Skeletal muscle tissue (tissue), 4 donors: ENCODE results near the gene MYO1E. TPM values are rescaled to one million over a fixed set of nuclear protein-coding genes. Genes with fewer than 3 reads are reported as not detected.

Experiments used
- H3K27ac ChIP-seq: one replicate; pipeline ENCODE4 v1.7.0; 2013; ENCODE audit warnings: mild to moderate bottlenecking, low read depth, low read length, inconsistent platforms
- H3K27me3 ChIP-seq, 3 donors: one replicate each; pipeline ENCODE4 v1.7.0; 2013; ENCODE audit warnings: low read length in 3 of 3; ENCODE audit not compliant: control insufficient read depth in 3 of 3, insufficient read depth in 3 of 3
- H3K36me3 ChIP-seq, 3 donors: one replicate each; pipeline ENCODE4 v1.7.0; 2013; ENCODE audit warnings: low read length in 3 of 3; ENCODE audit not compliant: control insufficient read depth in 3 of 3, insufficient read depth in 3 of 3
- H3K4me1 ChIP-seq, 3 donors: one replicate each; pipeline ENCODE4 v1.7.0; 2013; ENCODE audit warnings: low read length in 3 of 3, mild to moderate bottlenecking in 3 of 3; ENCODE audit not compliant: control insufficient read depth in 3 of 3, insufficient read depth in 3 of 3
- H3K4me3 ChIP-seq, 3 donors: one replicate each; pipeline ENCODE4 v1.7.0; 2013; ENCODE audit warnings: low read length in 3 of 3
- H3K9ac ChIP-seq, 3 donors: one replicate each; pipeline ENCODE4 v1.7.0; 2013; ENCODE audit warnings: low read length in 3 of 3, mild to moderate bottlenecking in 3 of 3, moderate library complexity in 2 of 3, low read depth in 1 of 3
- H3K9me3 ChIP-seq, 3 donors: one replicate each; pipeline ENCODE4 v1.7.0; 2013; ENCODE audit warnings: low read length in 3 of 3; ENCODE audit not compliant: control insufficient read depth in 3 of 3
- total RNA-seq: library from RNA; depleted of rRNA; stranded (reverse); fragments of >200 nt; gene quantifications from one replicate; pipeline ENCODE4 v1.2.3, GENCODE V29; 2014
- donor health status: Osteomylitis.

MYO1E gene
- total RNA-seq, 1 donor from 2014 or later = 29.7 TPM

GRCh38 chr15:59298854-59299250, 73.8 kb downstream of the MYO1E start:
- Histone ChIP-seq H3K36me3 (no peaks in the 10 kb centered on the region), H3K9me3 (no peaks in the 10 kb centered on the region), H3K9ac (no peak overlapping the region), H3K4me1 (peaks cover 32 to 39% (median 37%) of the 10 kb centered on the region in 3 donors), H3K27me3 (no peaks in the 10 kb centered on the region), H3K27ac (no peak overlapping the region), H3K4me3 (no peak overlapping the region)

GRCh38 chr15:59298225-59298853, 74.3 kb downstream of the MYO1E start:
- H3K9ac ChIP-seq = no peak overlapping the region
- H3K27ac ChIP-seq = no peak overlapping the region
- no peaks in the 10 kb centered on the region for H3K36me3 ChIP-seq
- H3K27me3 ChIP-seq = no peaks in the 10 kb centered on the region
- peaks cover 32 to 41% (median 37%) of the 10 kb centered on the region in 3 donors for H3K4me1 ChIP-seq
- H3K9me3 ChIP-seq = no peaks in the 10 kb centered on the region
- H3K4me3 ChIP-seq = no peak overlapping the region

GRCh38 chr15:59296181-59296617, 76.5 kb downstream of the MYO1E start:
- peak overlapping the region in 1 of 3 donors; percentile 33 for H3K4me3 ChIP-seq

GRCh38 chr15:59295261-59296001, 77.2 kb downstream of the MYO1E start:
- Histone ChIP-seq H3K27ac (peak overlapping the region; percentile 79), H3K27me3 (no peaks in the 10 kb centered on the region), H3K36me3 (no peaks in the 10 kb centered on the region), H3K4me3 (peak overlapping the region; percentile 13 to 60 (median 33)), H3K9me3 (no peaks in the 10 kb centered on the region), H3K4me1 (peaks cover 36 to 53% (median 36%) of the 10 kb centered on the region in 3 donors), H3K9ac (peak overlapping the region in 2 of 3 donors; percentile 17 to 44)

More at GRCh38 chr15:59296181-59296617, 76.5 kb downstream of the MYO1E start:
- Histone ChIP-seq H3K9me3 (no peaks in the 10 kb centered on the region), H3K36me3 (no peaks in the 10 kb centered on the region), H3K4me1 (peaks cover 32 to 49% (median 32%) of the 10 kb centered on the region in 3 donors), H3K27me3 (no peaks in the 10 kb centered on the region), H3K27ac (peak overlapping the region; percentile 79), H3K9ac (peak overlapping the region in 1 of 3 donors; percentile 3)

GRCh38 chr15:59294574-59295260, 78.0 kb downstream of the MYO1E start:
- H3K27ac ChIP-seq = peak overlapping the region; percentile 79

GRCh38 chr15:59292442-59293151, 80.1 kb downstream of the MYO1E start:
- H3K4me1 ChIP-seq = peaks cover 35 to 54% (median 38%) of the 10 kb centered on the region in 3 donors
- H3K27me3 ChIP-seq = no peaks in the 10 kb centered on the region
- H3K9me3 ChIP-seq = no peaks in the 10 kb centered on the region
- no peak overlapping the region for H3K4me3 ChIP-seq
- H3K27ac ChIP-seq = peak overlapping the region; percentile 48
- H3K36me3 ChIP-seq = no peaks in the 10 kb centered on the region
- H3K9ac ChIP-seq = no peak overlapping the region

More at GRCh38 chr15:59294574-59295260, 78.0 kb downstream of the MYO1E start:
- Histone ChIP-seq H3K36me3 (no peaks in the 10 kb centered on the region), H3K4me1 (peaks cover 35 to 53% (median 38%) of the 10 kb centered on the region in 3 donors), H3K9ac (peak overlapping the region in 2 of 3 donors; percentile 17 to 44), H3K4me3 (peak overlapping the region; percentile 11 to 60 (median 33)), H3K27me3 (no peaks in the 10 kb centered on the region), H3K9me3 (no peaks in the 10 kb centered on the region)

GRCh38 chr15:59291213-59291549, 81.5 kb downstream of the MYO1E start:
- peaks cover 31 to 50% (median 35%) of the 10 kb centered on the region in 3 donors for H3K4me1 ChIP-seq
- no peaks in the 10 kb centered on the region for H3K36me3 ChIP-seq
- H3K9ac ChIP-seq = no peak overlapping the region
- H3K4me3 ChIP-seq = no peak overlapping the region
- no peaks in the 10 kb centered on the region for H3K9me3 ChIP-seq
- no peaks in the 10 kb centered on the region for H3K27me3 ChIP-seq
- no peak overlapping the region for H3K27ac ChIP-seq

- H3K27ac ChIP-seq = no peak overlapping the region
Measured at GRCh38 chr15:59290295-59291212, 82.1 kb downstream of the MYO1E start.

GRCh38 chr15:59289574-59289973, 83.1 kb downstream of the MYO1E start:
- Histone ChIP-seq H3K4me3 (no peak overlapping the region), H3K9ac (no peak overlapping the region), H3K27ac (no peak overlapping the region), H3K4me1 (peaks cover 15 to 34% (median 19%) of the 10 kb centered on the region in 3 donors), H3K9me3 (no peaks in the 10 kb centered on the region), H3K27me3 (no peaks in the 10 kb centered on the region), H3K36me3 (no peaks in the 10 kb centered on the region)

More at GRCh38 chr15:59290295-59291212, 82.1 kb downstream of the MYO1E start:
- no peaks in the 10 kb centered on the region for H3K9me3 ChIP-seq
- H3K9ac ChIP-seq = no peak overlapping the region
- no peaks in the 10 kb centered on the region for H3K36me3 ChIP-seq
- no peak overlapping the region for H3K4me3 ChIP-seq
- no peaks in the 10 kb centered on the region for H3K27me3 ChIP-seq
- peaks cover 24 to 44% (median 28%) of the 10 kb centered on the region in 3 donors for H3K4me1 ChIP-seq
